Lower lobe of right lung (tissue), 2 donors: Measurements from ENCODE around the gene TMEM235. TPM values are rescaled to one million over a fixed set of nuclear protein-coding genes. Genes with fewer than 3 reads are reported as not detected.

Experiments
- ATAC-seq, 2 donors: fragments of 200-7000 bp; cut with Tn5 transposase; one replicate each; pipeline ENCODE4 v1.9.1; 2020 to 2022; ENCODE audit warnings: mild to moderate bottlenecking in 2 of 2, moderate library complexity in 2 of 2
- DNase-seq: peaks from one replicate; pipeline ENCODE4 v3.0.0-alpha.2; 2020
- H3K27ac ChIP-seq: fragments of 200-600 bp; one replicate; pipeline ENCODE4 v1.8.0; 2022
- H3K27me3 ChIP-seq: fragments of 200-600 bp; one replicate; pipeline ENCODE4 v1.8.0; 2022; ENCODE audit warnings: low read depth
- H3K36me3 ChIP-seq: fragments of 200-600 bp; one replicate; pipeline ENCODE4 v1.8.0; 2022; ENCODE audit warnings: mild to moderate bottlenecking
- H3K4me1 ChIP-seq: fragments of 200-600 bp; one replicate; pipeline ENCODE4 v1.8.0; 2022
- H3K4me3 ChIP-seq: fragments of 200-600 bp; one replicate; pipeline ENCODE4 v1.8.0; 2022; ENCODE audit warnings: mild to moderate bottlenecking
- H3K9me3 ChIP-seq: fragments of 200-600 bp; one replicate; pipeline ENCODE4 v1.8.0; 2022
- intact Hi-C: fragments of 100-400 bp; cut with DNase I; formaldehyde crosslinking; loops from one replicate; pipeline ENCODE4 v1.11.0; 2022
- total RNA-seq: library from RNA; stranded (reverse); fragmentation: NEBNext Ultra II Directional; extraction: Animal tissue kit (Norgen Biotek cat#: 25700); gene quantifications from one replicate; pipeline ENCODE4 v1.2.1, GENCODE V29; 2021
- TF ChIP-seq, protein P1 (sequence below): fragments of 200-600 bp; IDR thresholded peaks from one replicate; pipeline ENCODE4 v1.8.0; 2022; ENCODE audit warnings: antibody characterized with exemption, mild to moderate bottlenecking
- donor health status: DM: no; HTN: yes; CAD: no; lungs with severe emphysema.

Gene TMEM235
- total RNA-seq, 1 donor from 2014 or later, result not detected

GRCh38 chr17:78267253-78268073, 36.0 kb downstream of the TMEM235 start:
- Histone ChIP-seq H3K9me3 (no peaks in the 10 kb centered on the region), H3K4me3 (no peak overlapping the region), H3K27me3 (no peaks in the 10 kb centered on the region), H3K27ac (peak overlapping the region; percentile 3), H3K36me3 (no peaks in the 10 kb centered on the region), H3K4me1 (peaks cover 73% of the 10 kb centered on the region)
- TF ChIP-seq, protein P1, sequence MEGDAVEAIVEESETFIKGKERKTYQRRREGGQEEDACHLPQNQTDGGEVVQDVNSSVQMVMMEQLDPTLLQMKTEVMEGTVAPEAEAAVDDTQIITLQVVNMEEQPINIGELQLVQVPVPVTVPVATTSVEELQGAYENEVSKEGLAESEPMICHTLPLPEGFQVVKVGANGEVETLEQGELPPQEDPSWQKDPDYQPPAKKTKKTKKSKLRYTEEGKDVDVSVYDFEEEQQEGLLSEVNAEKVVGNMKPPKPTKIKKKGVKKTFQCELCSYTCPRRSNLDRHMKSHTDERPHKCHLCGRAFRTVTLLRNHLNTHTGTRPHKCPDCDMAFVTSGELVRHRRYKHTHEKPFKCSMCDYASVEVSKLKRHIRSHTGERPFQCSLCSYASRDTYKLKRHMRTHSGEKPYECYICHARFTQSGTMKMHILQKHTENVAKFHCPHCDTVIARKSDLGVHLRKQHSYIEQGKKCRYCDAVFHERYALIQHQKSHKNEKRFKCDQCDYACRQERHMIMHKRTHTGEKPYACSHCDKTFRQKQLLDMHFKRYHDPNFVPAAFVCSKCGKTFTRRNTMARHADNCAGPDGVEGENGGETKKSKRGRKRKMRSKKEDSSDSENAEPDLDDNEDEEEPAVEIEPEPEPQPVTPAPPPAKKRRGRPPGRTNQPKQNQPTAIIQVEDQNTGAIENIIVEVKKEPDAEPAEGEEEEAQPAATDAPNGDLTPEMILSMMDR, result no peak
- ATAC-seq, result no peak
- no peak for DNase-seq
- intact Hi-C loops, result no loop called here

GRCh38 chr17:78268191-78268874, 36.9 kb downstream of the TMEM235 start:
- H3K27me3 ChIP-seq, result no peaks in the 10 kb centered on the region
- DNase-seq, result no peak
- no peaks in the 10 kb centered on the region for H3K9me3 ChIP-seq
- H3K36me3 ChIP-seq, result no peaks in the 10 kb centered on the region
- no peak overlapping the region for H3K4me3 ChIP-seq
- no peak overlapping the region for H3K27ac ChIP-seq
- H3K4me1 ChIP-seq, result peaks cover 70% of the 10 kb centered on the region
- intact Hi-C loops, result no loop called here
- no peak for ATAC-seq
- TF ChIP-seq, protein P1, result no peak

DNA sequence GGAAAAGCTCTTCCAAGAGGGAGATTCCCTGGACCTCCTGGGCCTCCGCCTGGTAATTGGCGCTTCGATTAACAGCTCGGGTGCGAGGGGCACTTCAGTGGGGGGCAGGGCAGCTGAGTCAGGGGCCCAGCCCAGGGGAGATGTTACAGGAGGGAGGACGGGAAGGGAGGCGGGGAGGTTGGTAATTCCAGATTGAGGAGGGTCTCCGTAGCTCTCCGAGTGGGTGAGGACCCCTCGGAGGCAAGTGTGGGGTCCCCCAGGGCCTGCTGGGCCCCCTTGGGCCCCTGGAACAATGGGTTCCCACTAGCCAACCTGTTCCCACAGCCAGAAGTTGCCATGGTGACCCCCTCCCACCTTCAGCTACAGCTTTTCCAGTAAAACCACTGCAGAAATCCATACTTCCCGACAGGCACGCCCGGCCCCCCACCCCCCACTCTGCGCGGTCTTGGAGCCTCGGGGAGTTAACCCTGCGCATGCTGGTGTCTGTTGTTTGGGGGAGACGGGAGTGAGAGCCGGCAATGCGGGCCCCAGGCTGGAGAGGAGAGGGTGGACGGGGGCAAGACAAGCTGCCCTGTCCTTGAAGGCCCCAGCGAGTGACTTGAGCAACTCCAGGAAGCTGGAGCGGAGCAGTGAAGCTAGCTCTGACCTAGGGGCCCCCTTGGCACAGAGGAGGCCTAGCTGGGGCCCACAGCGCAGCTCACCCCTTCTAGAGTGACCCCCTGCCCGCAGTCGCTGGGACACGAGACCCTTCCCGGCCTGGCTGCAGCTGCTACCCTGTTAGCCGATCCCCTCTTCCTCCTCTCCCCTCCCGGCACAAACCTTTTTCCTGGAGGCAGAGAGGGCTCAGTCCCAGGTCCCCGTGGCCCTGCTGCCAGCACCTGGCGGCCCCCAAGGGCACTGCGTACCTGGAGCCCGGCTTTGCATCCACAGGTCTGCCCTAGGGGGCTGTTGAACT, 37.8 kb downstream of the TMEM235 start:
- Histone ChIP-seq H3K4me1 (peaks cover 62% of the 10 kb centered on the region), H3K36me3 (no peaks in the 10 kb centered on the region), H3K4me3 (no peak overlapping the region), H3K27me3 (no peaks in the 10 kb centered on the region), H3K27ac (peak overlapping the region; percentile 18), H3K9me3 (no peaks in the 10 kb centered on the region)
- DNase-seq (no peak), ATAC-seq (peak; percentile 10 to 27)
- TF ChIP-seq, protein P1, result no peak
- intact Hi-C loops, result no loop called here

GRCh38 chr17:78269955-78270381, 38.5 kb downstream of the TMEM235 start:
- TF ChIP-seq, protein P1, result no peak
- Histone ChIP-seq H3K27ac (peak overlapping the region; percentile 18), H3K27me3 (no peaks in the 10 kb centered on the region), H3K4me1 (peaks cover 62% of the 10 kb centered on the region), H3K9me3 (no peaks in the 10 kb centered on the region), H3K36me3 (no peaks in the 10 kb centered on the region), H3K4me3 (no peak overlapping the region)
- ATAC-seq, result no peak
- DNase-seq, result no peak
- intact Hi-C loops, result no loop called here
